ENCODE results near the gene ZNF319. TPM values are rescaled to one million over a fixed set of nuclear protein-coding genes. Genes with fewer than 3 reads are reported as not detected.

ZNF319 gene
- total RNA-seq = 1.3 and 3.6 TPM in 2 replicates

GRCh38 chr16:57999971-58000705 lies at the start of gene ZNF319:
Gene ZNF319 (minus strand): TSS chr16:58000672. CDS start chr16:57998265, 2,407 bp downstream.

DNA sequence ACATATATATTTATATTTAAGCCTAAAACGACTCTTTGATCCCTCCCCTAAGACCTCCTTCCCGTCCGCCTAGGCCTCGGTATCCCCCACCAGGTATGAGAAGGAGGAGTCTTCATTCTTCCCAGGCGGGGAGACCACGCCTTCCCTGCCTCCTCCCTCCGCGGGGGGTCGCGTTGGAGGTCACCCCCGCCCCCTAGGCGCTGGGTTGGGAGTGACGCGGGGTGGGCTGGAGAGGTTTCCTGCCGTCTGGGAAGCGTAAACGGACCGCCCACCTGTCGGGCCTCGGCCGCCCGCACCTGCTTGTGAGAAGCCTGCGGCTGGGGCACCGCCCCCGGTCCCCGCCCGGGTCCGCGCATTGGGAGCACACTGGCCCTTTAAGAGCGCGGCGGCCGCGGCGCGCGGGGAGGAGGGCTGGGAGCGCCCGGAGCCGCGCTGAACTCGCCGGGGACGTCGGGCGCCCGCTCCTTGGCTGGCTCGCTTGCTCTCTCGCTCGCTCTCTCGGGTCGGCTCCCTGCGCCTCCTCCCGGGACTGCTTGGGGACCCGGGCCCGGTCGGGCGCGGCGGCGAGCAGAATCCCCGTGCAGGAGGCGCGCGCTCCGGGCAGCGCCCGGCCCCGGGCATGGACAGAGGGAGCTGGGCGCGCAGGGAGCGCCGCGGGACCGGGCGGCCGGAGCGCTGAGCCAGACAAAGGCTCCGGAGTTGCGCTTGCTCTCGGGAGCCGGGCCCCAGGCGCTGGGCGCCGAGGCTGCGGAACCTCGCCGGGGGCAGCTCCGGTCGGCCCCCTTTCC lies 25.1 kb upstream of the ZNF319 start, which contains the start of gene MMP15:
MMP15 (plus strand) TSS at position 404 of the 788 bp plus-strand sequence. CDS start 597 bp downstream, outside the sequence.

GRCh38 chr16:58000706-58001676 lies 519 bp upstream of the ZNF319 start, which contains the start of gene USB1:
Gene USB1 (plus strand): TSS chr16:58001407. CDS start chr16:58001484, 77 bp downstream.

GRCh38 chr16:57970970-57971369 lies 29.5 kb downstream of the ZNF319 start, which contains the start of gene CNGB1:
Gene CNGB1 (minus strand): TSS chr16:57971128. CDS start chr16:57967286, 3,842 bp downstream.

Other genes with a start within 250 kb of the ZNF319 start
- 31.1 and 107 TPM in 2 replicates for gene KIFC3, start 198.2 kb downstream of the ZNF319 start, total RNA-seq
- gene CNGB1, start 29.5 kb downstream of the ZNF319 start, total RNA-seq = 1.3 and 1.4 TPM in 2 replicates
- 31.1 and 84.8 TPM in 2 replicates for gene USB1, start 735 bp upstream of the ZNF319 start, total RNA-seq
- gene MMP15, start 25.1 kb upstream of the ZNF319 start, total RNA-seq = 23.7 and 27.2 TPM in 2 replicates
- 32.0 and 35.9 TPM in 2 replicates for gene CFAP20, start 128.7 kb upstream of the ZNF319 start, total RNA-seq
- gene CSNK2A2, start 197.4 kb upstream of the ZNF319 start, total RNA-seq = 32.5 and 54.6 TPM in 2 replicates

Measured in tracheal epithelial cell (primary cell).